Spleen (tissue), 11 donors: ENCODE measurements around the gene ACTN4. TPM values are rescaled to one million over a fixed set of nuclear protein-coding genes. Genes with fewer than 3 reads are reported as not detected.
A peak's percentile ranks its signal among the peaks of the same experiment; 100 is the strongest.

Source experiments
- DNase-seq: peaks from one replicate; pipeline ENCODE4 v3.0.0-alpha.2; 2020
- H3K27ac ChIP-seq, 8 donors: fragments of 200-600 bp; sonication (generic) in 7 of 8; 1 replicate in 4 of 8; 2 replicates in 4 of 8; pipeline versions ENCODE4 v1.5.0 to v1.8.0; 2016 to 2021; ENCODE audit warnings: inconsistent platforms in 4 of 8, mild to moderate bottlenecking in 4 of 8, moderate library complexity in 1 of 8
- H3K27me3 ChIP-seq, 7 donors: fragments of 200-600 bp; sonication (generic) in 6 of 7; replicated peaks in 1 of 7; 1 replicate in 4 of 7; 2 replicates in 3 of 7; pipeline versions ENCODE4 v1.5.0 to v1.8.0; 2016 to 2021; ENCODE audit warnings: inconsistent platforms in 3 of 7, mild to moderate bottlenecking in 1 of 7
- H3K36me3 ChIP-seq, 6 donors: fragments of 200-600 bp; sonication (generic) in 5 of 6; 1 replicate in 4 of 6; 2 replicates in 2 of 6; pipeline versions ENCODE4 v1.5.0 to v1.8.0; 2016 to 2021; ENCODE audit warnings: inconsistent platforms in 2 of 6
- H3K4me1 ChIP-seq, 6 donors: fragments of 200-600 bp; sonication (generic) in 5 of 6; 1 replicate in 3 of 6; 2 replicates in 3 of 6; pipeline versions ENCODE4 v1.5.0 to v1.8.0; 2016 to 2021; ENCODE audit warnings: inconsistent platforms in 3 of 6
- H3K4me3 ChIP-seq, 8 donors: fragments of 200-600 bp; sonication (generic) in 7 of 8; 1 replicate in 4 of 8; 2 replicates in 4 of 8; pipeline versions ENCODE4 v1.5.0 to v1.8.0; 2016 to 2021; ENCODE audit warnings: inconsistent platforms in 4 of 8, mild to moderate bottlenecking in 4 of 8, moderate library complexity in 2 of 8
- H3K9me3 ChIP-seq, 8 donors: fragments of 200-600 bp; sonication (generic) in 7 of 8; 1 replicate in 4 of 8; 2 replicates in 4 of 8; pipeline versions ENCODE4 v1.5.0 to v1.8.0; 2016 to 2021; ENCODE audit warnings: inconsistent platforms in 4 of 8
- POLR2A ChIP-seq, 3 donors: fragments of 450-650 bp; IDR thresholded peaks; one replicate each; pipeline ENCODE4 v1.5.1; 2017; ENCODE audit warnings: antibody characterized with exemption in 3 of 3, mild to moderate bottlenecking in 1 of 3
- POLR2AphosphoS5 ChIP-seq, 3 donors: sonication (generic); formaldehyde crosslinking; IDR thresholded peaks; one replicate each; pipeline ENCODE4 v1.5.1; 2017; ENCODE audit warnings: antibody characterized with exemption in 3 of 3
- WGBS, 5 donors: extraction: QIAGEN DNeasy Blood & Tissue Kit in 3 of 5; methylation state at CpG; one replicate each; pipeline versions ENCODE4 v1.1.5 to v1.1.7; 2013 to 2018; 5-methylcytosine and 5-hydroxymethylcytosine counted together
- intact Hi-C: fragments of 100-400 bp; cut with DNase I; formaldehyde crosslinking; loops from one replicate; pipeline ENCODE4 v1.15.0; 2023; ENCODE audit warnings: low total_unique reads
- polyA plus RNA-seq, 3 donors: library from polyadenylated mRNA; stranded (reverse); fragments of 200-250 nt; gene quantifications; one replicate each; pipeline ENCODE4 v1.2.1, GENCODE V29; 2013
- total RNA-seq, 7 donors: library from RNA; depleted of rRNA in 3 of 7; stranded (reverse); fragments of >200 nt in 3 of 7; fragmentation: NEBNext Ultra II Directional in 4 of 7; extraction: Animal tissue kit (Norgen Biotek cat#: 25700) in 4 of 7; gene quantifications; one replicate each; pipeline versions ENCODE4 v1.1.0 to v1.2.1, GENCODE V29; 2016 to 2021
- TF ChIP-seq, protein P1 (sequence below), 11 experiments: fragments of 200-600 bp in 7 of 11; fragments of 450-650 bp in 4 of 11; sonication (generic) in 4 of 11; IDR thresholded peaks in 8 of 11; conservative IDR thresholded peaks in 3 of 11; 1 replicate in 7 of 11; 2 replicates in 4 of 11; pipeline versions ENCODE4 v1.4.0 to v1.8.0; 2016 to 2021; ENCODE audit warnings: antibody characterized with exemption in 11 of 11, inconsistent platforms in 4 of 11, mild to moderate bottlenecking in 1 of 11
- donor health status: healthy with polysubstance abuse.
- donor health status: DM: no; HTN: no; CAD: no; lungs with moderate emphysema.
- donor health status: DM: no; HTN: no; CAD: no.
- donor health status: Bipolar disorder and iron deficiency.
- donor health status: healthy.
- donor health status: DM: no; HTN: no; CAD: no.
- donor health status: DM: yes; HTN: yes; CAD: no.

Gene ACTN4
- total and polyA plus RNA-seq, 10 donors = 39.3 to 621 (median 408) TPM

DNA sequence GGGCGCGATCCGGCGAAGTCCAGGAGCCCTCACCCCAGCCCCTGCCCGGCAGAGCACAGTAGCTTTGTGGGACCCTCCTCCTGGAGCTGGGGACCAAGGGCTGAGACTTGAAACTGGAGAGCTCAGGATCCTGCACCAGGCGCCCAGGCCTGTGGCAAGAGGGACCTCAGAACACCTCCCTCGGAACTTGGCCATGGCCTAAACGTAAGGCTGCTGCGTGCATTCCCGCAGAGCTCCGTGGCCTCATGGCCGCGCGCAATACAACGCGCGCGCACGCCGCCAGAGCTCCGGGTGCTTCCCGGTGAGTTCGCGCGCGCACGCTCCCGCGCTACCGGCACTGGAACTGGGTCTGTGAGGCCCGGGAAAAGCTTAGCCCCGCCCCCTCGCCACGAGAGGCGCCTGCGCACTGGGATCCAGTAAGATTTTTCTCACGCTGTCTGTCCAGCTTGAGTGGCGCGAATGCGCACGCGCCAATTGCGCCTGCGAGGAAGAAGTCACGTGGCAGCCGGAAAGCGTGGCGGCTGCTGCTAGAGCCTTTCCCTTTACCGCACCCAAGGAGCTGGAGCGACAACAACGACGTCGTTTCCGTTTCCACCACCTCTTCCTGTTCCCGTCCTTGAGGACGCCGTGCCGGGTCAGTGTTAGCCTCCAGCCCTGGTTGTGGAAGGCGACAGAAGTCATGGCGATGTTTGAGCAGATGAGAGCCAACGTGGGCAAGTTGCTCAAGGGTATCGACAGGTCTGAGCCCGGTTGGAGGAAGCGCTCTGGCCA is 28.7 kb upstream of the ACTN4 start, which contains the start of gene EIF3K:
EIF3K (plus strand) TSS at position 599 of the 771 bp plus-strand sequence; CDS start at position 680, 81 bp downstream.
- H3K36me3 ChIP-seq = peaks cover 4 to 56% (median 34%) of the 10 kb centered on the region in 6 donors
- H3K4me3 ChIP-seq = peak within 1 kb of the TSS; percentile 82 to 95 (median 89)
- peaks cover 11 to 75% (median 53%) of the 10 kb centered on the region in 6 donors for H3K4me1 ChIP-seq
- peak; percentile 100 for DNase-seq
- no peaks in the 10 kb centered on the region for H3K27me3 ChIP-seq
- peak within 1 kb of the TSS; percentile 77 to 94 (median 90) for H3K27ac ChIP-seq
- intact Hi-C loops = no loop called here
- TF ChIP-seq POLR2AphosphoS5 (IDR thresholded peaks at IDR 0.05) (peak; percentile 96 to 98 (median 97)), POLR2A (IDR thresholded peaks at IDR 0.05) (peak in 1 of 3 donors; percentile 30)
- TF ChIP-seq, protein P1, sequence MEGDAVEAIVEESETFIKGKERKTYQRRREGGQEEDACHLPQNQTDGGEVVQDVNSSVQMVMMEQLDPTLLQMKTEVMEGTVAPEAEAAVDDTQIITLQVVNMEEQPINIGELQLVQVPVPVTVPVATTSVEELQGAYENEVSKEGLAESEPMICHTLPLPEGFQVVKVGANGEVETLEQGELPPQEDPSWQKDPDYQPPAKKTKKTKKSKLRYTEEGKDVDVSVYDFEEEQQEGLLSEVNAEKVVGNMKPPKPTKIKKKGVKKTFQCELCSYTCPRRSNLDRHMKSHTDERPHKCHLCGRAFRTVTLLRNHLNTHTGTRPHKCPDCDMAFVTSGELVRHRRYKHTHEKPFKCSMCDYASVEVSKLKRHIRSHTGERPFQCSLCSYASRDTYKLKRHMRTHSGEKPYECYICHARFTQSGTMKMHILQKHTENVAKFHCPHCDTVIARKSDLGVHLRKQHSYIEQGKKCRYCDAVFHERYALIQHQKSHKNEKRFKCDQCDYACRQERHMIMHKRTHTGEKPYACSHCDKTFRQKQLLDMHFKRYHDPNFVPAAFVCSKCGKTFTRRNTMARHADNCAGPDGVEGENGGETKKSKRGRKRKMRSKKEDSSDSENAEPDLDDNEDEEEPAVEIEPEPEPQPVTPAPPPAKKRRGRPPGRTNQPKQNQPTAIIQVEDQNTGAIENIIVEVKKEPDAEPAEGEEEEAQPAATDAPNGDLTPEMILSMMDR (IDR thresholded peaks at IDR 0.05 in 8 of 11, conservative IDR thresholded peaks at IDR 0.05 in 3 of 11) = peak in 3 of 11 experiments; percentile 14 to 29 (median 22)
- no peaks in the 10 kb centered on the region for H3K9me3 ChIP-seq
- WGBS, 5 donors = 1 to 2% (median 1%) methylated on average over 19 to 64 of the region's 64 CpGs

DNA sequence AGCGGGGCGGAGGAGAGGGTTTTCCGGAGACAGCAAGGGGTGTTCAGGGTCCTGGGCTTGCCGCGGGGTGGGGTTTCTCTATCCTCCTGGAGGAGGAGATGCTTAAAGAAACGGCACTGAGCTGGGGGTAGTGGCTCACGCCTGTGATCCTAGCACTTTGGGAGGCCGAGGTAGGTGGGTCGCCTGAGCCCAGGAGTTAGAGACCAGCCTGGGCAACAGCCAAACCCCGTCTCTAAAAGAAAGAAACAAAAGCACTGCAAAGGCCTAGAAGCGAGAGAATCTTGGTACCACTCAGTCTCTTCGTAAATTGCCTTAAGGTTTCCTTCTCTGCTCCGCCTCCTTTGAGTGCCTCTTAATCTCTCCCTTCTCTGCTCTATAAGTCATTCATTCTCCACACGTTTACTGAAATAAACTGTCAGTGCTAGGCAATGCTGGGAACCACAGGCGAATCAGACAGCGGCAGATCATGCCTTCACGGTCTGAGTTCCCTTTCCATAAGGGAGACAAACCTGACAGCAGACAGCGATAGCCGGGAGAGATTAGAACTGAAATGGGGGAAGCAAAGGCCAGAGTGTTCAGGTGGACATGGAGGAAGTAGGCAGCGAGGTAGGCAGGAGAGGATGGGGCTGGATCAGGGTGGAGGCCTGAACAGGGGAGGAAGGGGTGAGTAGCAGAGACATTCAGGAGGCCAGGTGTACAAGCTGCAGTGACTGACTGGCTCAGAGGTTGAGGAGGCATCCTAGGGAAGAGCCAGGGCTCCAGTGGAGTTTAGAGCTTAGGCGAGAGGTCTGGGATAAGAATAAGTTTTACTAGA is 27.9 kb upstream of the ACTN4 start:
- H3K9me3 ChIP-seq = no peaks in the 10 kb centered on the region
- H3K36me3 ChIP-seq = peaks cover 4 to 56% (median 42%) of the 10 kb centered on the region in 6 donors
- H3K4me3 ChIP-seq = peak overlapping the region; percentile 82 to 95 (median 89)
- peak overlapping the region; percentile 77 to 94 (median 90) for H3K27ac ChIP-seq
- intact Hi-C loops = no loop called here
- H3K4me1 ChIP-seq = peaks cover 11 to 67% (median 50%) of the 10 kb centered on the region in 6 donors
- DNase-seq = no peak
- no peaks in the 10 kb centered on the region for H3K27me3 ChIP-seq
- TF ChIP-seq POLR2AphosphoS5 (IDR thresholded peaks at IDR 0.05) (no peak), POLR2A (IDR thresholded peaks at IDR 0.05) (no peak)
- TF ChIP-seq, protein P1 (IDR thresholded peaks at IDR 0.05 in 8 of 11, conservative IDR thresholded peaks at IDR 0.05 in 3 of 11) = no peak
- 13 to 18% (median 17%) methylated on average over 21 of the region's 21 CpGs for WGBS, 5 donors

DNA sequence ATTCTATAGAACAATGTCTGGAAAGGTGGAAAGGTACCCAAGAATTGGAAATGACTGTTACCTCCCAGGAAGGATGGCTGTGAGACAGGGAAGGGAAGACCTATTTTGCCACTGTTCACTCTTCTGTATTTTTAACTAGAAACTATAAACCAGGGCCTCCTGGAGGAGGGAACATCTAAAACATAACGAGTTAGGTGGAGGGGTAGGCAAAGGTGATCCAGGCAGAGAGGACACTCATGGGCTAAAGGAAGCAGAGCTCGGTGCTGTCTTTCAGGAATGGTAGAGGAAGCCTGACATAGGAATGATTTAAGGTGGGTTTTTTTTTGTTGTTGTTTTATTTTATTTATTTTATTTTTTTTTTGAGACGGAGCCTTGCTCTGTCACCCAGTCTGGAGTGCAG is 22.6 kb upstream of the ACTN4 start:
- intact Hi-C loops = no loop called here
- H3K27me3 ChIP-seq = no peaks in the 10 kb centered on the region
- peaks cover 4 to 98% (median 93%) of the 10 kb centered on the region in 6 donors for H3K36me3 ChIP-seq
- TF ChIP-seq POLR2A (IDR thresholded peaks at IDR 0.05) (no peak), POLR2AphosphoS5 (IDR thresholded peaks at IDR 0.05) (no peak)
- TF ChIP-seq, protein P1 (IDR thresholded peaks at IDR 0.05 in 8 of 11, conservative IDR thresholded peaks at IDR 0.05 in 3 of 11) = no peak
- no peaks in the 10 kb centered on the region for H3K9me3 ChIP-seq
- DNase-seq = no peak
- 86 to 95% (median 90%) methylated on average over 3 of the region's 3 CpGs for WGBS, 5 donors
- H3K4me1 ChIP-seq = peaks cover 6 to 20% (median 13%) of the 10 kb centered on the region in 6 donors
- H3K4me3 ChIP-seq = no peak overlapping the region
- H3K27ac ChIP-seq = no peak overlapping the region
